Measurements from ENCODE around the gene KPNA6.
"Not testable (repeated sequence)": the region's sequence is repeated elsewhere in the genome, so short reads cannot be mapped to it uniquely, and the experiment has no call there.

The KPNA6 gene
- 129 to 172 (median 151) reads per million in 4 experiments for total RNA-seq

GRCh38 chr1:32107742-32108661, at the start of gene KPNA6:
Gene KPNA6 (plus strand): TSS chr1:32108056. CDS start chr1:32108131, 75 bp downstream.
- DNase-seq, result peak; percentile 87

- no peak for DNase-seq
These were observed 46.9 kb upstream of the KPNA6 start for GRCh38 chr1:32060914-32061313.

- DNase-seq, result no peak
These were observed 45.0 kb upstream of the KPNA6 start for GRCh38 chr1:32062867-32063230.

- no peak for DNase-seq
These were observed 44.6 kb upstream of the KPNA6 start for GRCh38 chr1:32063261-32063681.

- DNase-seq, result not testable (repeated sequence)
These were observed 42.0 kb upstream of the KPNA6 start for GRCh38 chr1:32065613-32066488.

GRCh38 chr1:32066489-32066873, 41.4 kb upstream of the KPNA6 start:
- DNase-seq, result no peak

- DNase-seq, result no peak
These were observed 38.8 kb upstream of the KPNA6 start for GRCh38 chr1:32068957-32069588.

GRCh38 chr1:32071758-32072621, 35.9 kb upstream of the KPNA6 start:
- DNase-seq, result no peak

GRCh38 chr1:32072622-32073298, 35.1 kb upstream of the KPNA6 start, which contains the start of gene TMEM39B:
Gene TMEM39B (plus strand): TSS chr1:32072939. CDS start chr1:32073048, 109 bp downstream.
- DNase-seq, result peak; percentile 85

GRCh38 chr1:32073299-32074229, 34.3 kb upstream of the KPNA6 start:
- DNase-seq, result peak; percentile 91

- DNase-seq, result no peak
These were observed 33.0 kb upstream of the KPNA6 start for GRCh38 chr1:32074841-32075240.

- no peak for DNase-seq
These were observed 30.4 kb upstream of the KPNA6 start for GRCh38 chr1:32077451-32077850.

GRCh38 chr1:32082022-32082421, 25.8 kb upstream of the KPNA6 start:
- no peak for DNase-seq

- DNase-seq, result not testable (repeated sequence)
These were observed 21.5 kb upstream of the KPNA6 start for GRCh38 chr1:32086381-32086780.

- DNase-seq, result no peak
These were observed 16.7 kb upstream of the KPNA6 start for GRCh38 chr1:32091176-32091575.

- DNase-seq, result no peak
These were observed 16.3 kb upstream of the KPNA6 start for GRCh38 chr1:32091591-32091990.

GRCh38 chr1:32094746-32095521, 12.9 kb upstream of the KPNA6 start:
- no peak for DNase-seq

- DNase-seq, result no peak
These were observed 8.4 kb upstream of the KPNA6 start for GRCh38 chr1:32099426-32099825.

GRCh38 chr1:32100359-32100758, 7.5 kb upstream of the KPNA6 start:
- DNase-seq, result no peak

All from effector CD8-positive, alpha-beta T cell (primary cell).